Neuronal stem cell (in vitro differentiated cells): ENCODE data around the gene OBSCN.

Source experiments
- DNase-seq: peaks from one replicate; pipeline ENCODE4 v3.0.0-alpha.2; 2013; ENCODE audit warnings: low spot score
- H2AFZ ChIP-seq: one replicate; pipeline ENCODE4 v1.6.1; 2013; ENCODE audit warnings: mild to moderate bottlenecking, low read length, inconsistent platforms
- H2AK5ac ChIP-seq: 2 replicates; pipeline ENCODE4 v1.6.1; 2013; ENCODE audit warnings: low read depth, mild to moderate bottlenecking, inconsistent platforms, low read length, moderate library complexity, mixed read lengths
- H2BK120ac ChIP-seq: 2 replicates; pipeline ENCODE4 v1.6.1; 2013; ENCODE audit warnings: low read depth, mild to moderate bottlenecking, inconsistent platforms, low read length, moderate library complexity, mixed read lengths
- H2BK12ac ChIP-seq: one replicate; pipeline ENCODE4 v1.6.1; 2013; ENCODE audit warnings: low read length, inconsistent platforms
- H2BK15ac ChIP-seq: 2 replicates; pipeline ENCODE4 v1.6.1; 2013; ENCODE audit warnings: mild to moderate bottlenecking, low read length, inconsistent platforms, mixed read lengths
- H2BK5ac ChIP-seq: one replicate; pipeline ENCODE4 v1.6.1; 2013; ENCODE audit warnings: inconsistent platforms, mild to moderate bottlenecking, low read length, moderate library complexity
- H3K14ac ChIP-seq: one replicate; pipeline ENCODE4 v1.6.1; 2013; ENCODE audit warnings: low read length, inconsistent platforms
- H3K18ac ChIP-seq: 2 replicates; pipeline ENCODE4 v1.6.1; 2013; ENCODE audit warnings: low read length, inconsistent platforms
- H3K23ac ChIP-seq: 2 replicates; pipeline ENCODE4 v1.6.1; 2013; ENCODE audit warnings: low read depth, mild to moderate bottlenecking, mixed read lengths, low read length, inconsistent platforms; ENCODE audit not compliant: poor library complexity
- H3K27ac ChIP-seq: replicated peaks from 3 replicates; pipeline ENCODE4 v1.5.1; 2013; ENCODE audit warnings: low read length, inconsistent platforms
- H3K27me3 ChIP-seq, 3 experiments: 2 replicates each; pipeline ENCODE4 v1.6.1; 2013; ENCODE audit warnings: low read length in 3 of 3, mild to moderate bottlenecking in 2 of 3, inconsistent platforms in 1 of 3, low read depth in 1 of 3, mixed read lengths in 1 of 3, moderate library complexity in 1 of 3; ENCODE audit not compliant: control insufficient read depth in 3 of 3, insufficient read depth in 3 of 3
- H3K36me3 ChIP-seq, 2 donors: replicated peaks in 1 of 2; 2 replicates each; pipeline ENCODE4 v1.6.1; 2013; ENCODE audit warnings: low read length in 2 of 2; ENCODE audit not compliant: control insufficient read depth in 2 of 2, insufficient read depth in 2 of 2
- H3K4ac ChIP-seq: 2 replicates; pipeline ENCODE4 v1.6.1; 2013; ENCODE audit warnings: inconsistent platforms, mild to moderate bottlenecking, low read length, moderate library complexity
- H3K4me1 ChIP-seq, 2 donors: 1 replicate in 1 of 2; 2 replicates in 1 of 2; pipeline ENCODE4 v1.6.1; 2013; ENCODE audit warnings: low read length in 2 of 2, low read depth in 1 of 2; ENCODE audit not compliant: control insufficient read depth in 2 of 2, insufficient read depth in 1 of 2
- H3K4me2 ChIP-seq: one replicate; pipeline ENCODE4 v1.6.1; 2013; ENCODE audit warnings: mild to moderate bottlenecking, low read length, inconsistent platforms; ENCODE audit not compliant: insufficient read depth, poor library complexity, severe bottlenecking
- H3K4me3 ChIP-seq, 2 donors: 2 replicates each; pipeline ENCODE4 v1.5.1; 2013; ENCODE audit warnings: low read length in 2 of 2, mild to moderate bottlenecking in 2 of 2, inconsistent platforms in 1 of 2, moderate library complexity in 1 of 2
- H3K79me1 ChIP-seq: one replicate; pipeline ENCODE4 v1.6.1; 2013; ENCODE audit warnings: low read depth, mild to moderate bottlenecking, inconsistent platforms, low read length, moderate library complexity
- H3K9ac ChIP-seq: one replicate; pipeline ENCODE4 v1.6.1; 2013; ENCODE audit warnings: mild to moderate bottlenecking, low read depth, low read length, inconsistent platforms; ENCODE audit not compliant: poor library complexity
- H3K9me3 ChIP-seq, 2 donors: replicated peaks in 1 of 2; 2 replicates each; pipeline versions ENCODE3 to v1.6.1; 2013; ENCODE audit warnings: low read length in 2 of 2, mild to moderate bottlenecking in 2 of 2, inconsistent platforms in 1 of 2, low read depth in 1 of 2, mixed read lengths in 1 of 2, moderate library complexity in 1 of 2; ENCODE audit not compliant: control insufficient read depth in 2 of 2, insufficient read depth in 1 of 2
- H4K8ac ChIP-seq: one replicate; pipeline ENCODE4 v1.6.1; 2013; ENCODE audit warnings: low read depth, mild to moderate bottlenecking, inconsistent platforms, low read length, moderate library complexity
- H4K91ac ChIP-seq: one replicate; pipeline ENCODE4 v1.6.1; 2013; ENCODE audit warnings: low read length, low read depth, mild to moderate bottlenecking, inconsistent platforms; ENCODE audit not compliant: poor library complexity
- WGBS, 2 donors: extraction: QIAGEN DNeasy Blood & Tissue Kit; methylation state at CpG; one replicate each; pipeline ENCODE4 v1.1.7; 2013; ENCODE audit warnings: missing lambda C conversion rate in 2 of 2, mixed read lengths in 1 of 2; ENCODE audit not compliant: insufficient read length in 2 of 2, insufficient replicate concordance in 1 of 2; ENCODE audit errors: extremely low coverage in 2 of 2; 5-methylcytosine and 5-hydroxymethylcytosine counted together

OBSCN gene

DNA sequence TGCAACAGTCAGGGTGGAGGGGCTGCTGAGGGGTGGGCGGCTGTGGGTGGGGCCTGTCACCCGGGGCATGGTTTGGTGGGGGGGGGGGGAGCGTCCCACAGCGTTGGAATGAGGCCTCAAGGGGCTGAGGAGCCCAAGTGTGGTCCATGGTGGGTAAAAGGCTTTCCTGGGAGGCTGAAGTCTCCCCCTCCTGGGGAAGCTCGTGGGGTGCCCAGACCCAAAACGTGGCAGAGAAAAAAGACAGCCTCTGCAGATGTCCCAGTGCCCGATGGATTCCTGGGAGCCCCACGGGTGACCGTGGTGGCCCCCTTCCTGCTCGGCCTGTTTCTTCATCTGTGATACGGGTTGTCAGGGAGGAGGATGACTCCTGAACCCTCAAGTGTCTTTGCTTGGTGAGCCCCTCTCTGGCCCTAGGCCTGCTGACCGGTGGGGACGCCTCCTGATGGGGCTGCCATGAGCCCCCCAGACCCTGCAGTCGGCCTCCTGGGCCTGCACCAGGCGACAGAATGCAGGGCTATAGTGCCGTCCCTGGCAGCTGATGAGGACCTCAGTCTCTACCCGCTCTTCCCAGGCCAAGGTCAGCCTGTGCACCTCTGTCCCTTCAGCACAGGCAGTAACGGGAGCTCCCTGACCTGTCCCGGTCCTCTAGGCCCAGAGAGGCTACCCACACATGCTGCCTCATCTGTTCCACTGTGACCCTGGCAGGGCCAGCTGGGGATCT is 1.1 kb downstream of the OBSCN start:
- Histone ChIP-seq H3K27ac (no peak overlapping the region), H2AFZ (no peak overlapping the region), H2AK5ac (peak overlapping the region; percentile 96), H3K79me1 (peaks cover 10% of the 10 kb centered on the region), H3K4me2 (no peak overlapping the region), H2BK5ac (peak overlapping the region; percentile 82), H2BK12ac (peak overlapping the region; percentile 58), H2BK15ac (no peak overlapping the region), H3K18ac (peak overlapping the region; percentile 57), H3K9me3 (peaks cover 0 to 3% of the 10 kb centered on the region in 2 donors), H4K8ac (no peak overlapping the region), H3K4ac (peak overlapping the region; percentile 76), H2BK120ac (no peak overlapping the region), H3K4me3 (no peak overlapping the region), H3K9ac (no peak overlapping the region), H3K23ac (no peak overlapping the region), H3K27me3 (peaks cover 0 to 13% (median 7%) of the 10 kb centered on the region in 3 experiments), H3K36me3 (no peaks in the 10 kb centered on the region), H4K91ac (no peak overlapping the region), H3K14ac (peak overlapping the region; percentile 71), H3K4me1 (peaks cover 28% of the 10 kb centered on the region in 2 donors)
- no peak for DNase-seq
- no CpG with 5 or more reads among the region's 19 CpGs for WGBS, 2 donors

DNA sequence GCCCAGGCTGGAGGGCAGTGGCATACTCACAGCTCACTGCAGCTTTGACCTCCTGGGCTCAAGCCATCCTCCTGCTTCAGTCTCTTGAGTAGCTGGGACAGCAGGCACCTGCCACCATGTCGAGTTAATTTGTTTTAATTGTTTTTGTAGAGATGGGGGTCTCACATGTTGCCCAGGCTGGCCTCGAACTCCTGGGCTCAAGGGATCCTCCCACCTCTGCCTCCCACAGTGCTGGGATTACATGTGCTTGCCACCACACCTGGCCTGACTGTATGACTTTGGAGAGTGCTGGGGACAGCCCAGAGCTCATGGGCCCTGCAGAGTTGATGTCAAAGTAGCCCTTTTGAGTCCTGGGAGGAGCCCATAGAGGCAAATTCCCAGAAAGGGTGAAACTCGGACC is 1.8 kb downstream of the OBSCN start:
- no peak overlapping the region for H3K4ac ChIP-seq
- no peak overlapping the region for H3K4me3 ChIP-seq
- no peak overlapping the region for H4K8ac ChIP-seq
- H3K9ac ChIP-seq: no peak overlapping the region
- no peak for DNase-seq
- no peak overlapping the region for H3K23ac ChIP-seq
- peaks cover 17% of the 10 kb centered on the region for H3K79me1 ChIP-seq
- peaks cover 0 to 3% of the 10 kb centered on the region in 2 donors for H3K9me3 ChIP-seq
- H2AK5ac ChIP-seq: peak overlapping the region; percentile 96
- H2AFZ ChIP-seq: no peak overlapping the region
- no peak overlapping the region for H3K4me2 ChIP-seq
- peaks cover 28 to 32% of the 10 kb centered on the region in 2 donors for H3K4me1 ChIP-seq
- peak overlapping the region; percentile 82 for H2BK5ac ChIP-seq
- H3K36me3 ChIP-seq: peaks cover 0 to under 1% of the 10 kb centered on the region in 2 donors
- no peak overlapping the region for H3K14ac ChIP-seq
- H3K27ac ChIP-seq: no peak overlapping the region
- H2BK15ac ChIP-seq: no peak overlapping the region
- WGBS, 2 donors: no CpG with 5 or more reads among the region's 3 CpGs
- peak overlapping the region; percentile 83 for H3K18ac ChIP-seq
- H4K91ac ChIP-seq: no peak overlapping the region
- H3K27me3 ChIP-seq: peaks cover 0 to 13% (median 7%) of the 10 kb centered on the region in 3 experiments
- peak overlapping the region; percentile 63 for H2BK120ac ChIP-seq
- no peak overlapping the region for H2BK12ac ChIP-seq

DNA sequence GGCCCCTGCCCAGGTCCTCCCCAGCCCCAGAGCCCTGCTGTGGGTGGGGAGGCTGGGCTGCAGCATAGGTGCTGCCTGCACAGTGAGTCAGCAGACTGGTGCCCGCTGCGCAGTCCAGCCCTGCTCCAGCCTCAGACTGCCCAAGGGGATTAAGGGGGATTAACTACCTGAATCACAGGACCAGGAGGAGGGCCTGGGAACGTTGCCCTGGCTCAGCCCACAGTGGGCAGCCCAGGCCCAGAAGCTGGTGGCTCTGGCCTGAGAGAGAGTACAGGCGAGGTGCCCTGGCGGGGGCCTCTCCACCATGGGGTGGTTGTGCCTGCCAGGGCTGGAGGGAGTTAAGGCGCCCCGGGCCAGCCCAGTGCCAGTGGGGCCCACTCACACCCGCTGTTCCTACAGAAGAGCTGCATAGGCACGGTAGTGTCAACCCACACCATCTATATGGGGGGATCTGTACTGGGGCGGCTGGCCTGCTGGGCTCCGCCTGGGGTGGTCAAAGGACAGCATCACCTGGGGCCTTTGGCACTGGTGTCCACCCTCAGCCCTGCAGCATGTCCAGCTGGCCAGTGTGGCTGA is 2.3 kb downstream of the OBSCN start:
- Histone ChIP-seq H3K23ac (no peak overlapping the region), H3K4me2 (no peak overlapping the region), H2BK120ac (peak overlapping the region; percentile 63), H3K4ac (no peak overlapping the region), H3K27ac (no peak overlapping the region), H3K79me1 (peaks cover 21% of the 10 kb centered on the region), H3K4me3 (no peak overlapping the region), H2BK15ac (no peak overlapping the region), H3K14ac (no peak overlapping the region), H4K91ac (no peak overlapping the region), H4K8ac (no peak overlapping the region), H3K9ac (peak overlapping the region; percentile 30), H2BK5ac (no peak overlapping the region), H2AK5ac (no peak overlapping the region), H2AFZ (no peak overlapping the region), H3K18ac (peak overlapping the region; percentile 83), H3K36me3 (peaks cover 0 to 2% of the 10 kb centered on the region in 2 donors), H3K4me1 (peaks cover 25 to 32% of the 10 kb centered on the region in 2 donors), H3K27me3 (peaks cover 0 to 13% (median 7%) of the 10 kb centered on the region in 3 experiments), H3K9me3 (peaks cover 0 to 3% of the 10 kb centered on the region in 2 donors), H2BK12ac (no peak overlapping the region)
- no peak for DNase-seq
- WGBS, 2 donors: no CpG with 5 or more reads among the region's 11 CpGs
